CD4-positive, alpha-beta memory T cell (primary cell): ENCODE data around the gene SELE. TPM values are rescaled to one million over a fixed set of nuclear protein-coding genes. Genes with fewer than 3 reads are reported as not detected.

Source experiments
- CTCF ChIA-PET: fragments of 350-600 bp; sonication (Branson Sonifier 250); formaldehyde crosslinking; loops from one replicate; lab custom pipeline; 2021; ENCODE audit warnings: inconsistent platforms; ENCODE audit not compliant: partially characterized antibody; lab: Charles Lee
- POLR2A ChIA-PET: fragments of 350-600 bp; sonication (Branson Sonifier 250); formaldehyde crosslinking; loops from one replicate; lab custom pipeline; 2021; ENCODE audit not compliant: partially characterized antibody; lab: Charles Lee
- DNase-seq, 5 donors: peaks; one replicate each; pipeline versions ENCODE4 v3.0.0 to v3.0.0-alpha.2; 2020 to 2022; ENCODE audit warnings: mixed read lengths in 1 of 5
- H3K27ac ChIP-seq: one replicate; pipeline ENCODE4 v1.7.0; 2013; ENCODE audit warnings: low read depth, low read length
- H3K27me3 ChIP-seq: 2 replicates; pipeline ENCODE4 v1.7.0; 2013; ENCODE audit warnings: mild to moderate bottlenecking, low read length, moderate library complexity; ENCODE audit not compliant: insufficient read depth
- H3K36me3 ChIP-seq: 2 replicates; pipeline ENCODE4 v1.7.0; 2013; ENCODE audit warnings: mild to moderate bottlenecking, low read length, moderate library complexity; ENCODE audit not compliant: insufficient read depth
- H3K4me1 ChIP-seq: 2 replicates; pipeline ENCODE4 v1.7.0; 2013; ENCODE audit warnings: mild to moderate bottlenecking, low read length, moderate library complexity; ENCODE audit not compliant: insufficient read depth
- H3K4me3 ChIP-seq, 2 donors: one replicate each; pipeline ENCODE4 v1.7.0; 2013; ENCODE audit warnings: low read length in 2 of 2, mild to moderate bottlenecking in 1 of 2
- H3K9me3 ChIP-seq, 2 donors: one replicate each; pipeline ENCODE4 v1.7.0; 2013; ENCODE audit warnings: low read length in 2 of 2, control low read depth in 1 of 2; ENCODE audit not compliant: control insufficient read depth in 1 of 2
- H3K27ac Mint-ChIP-seq, 7 donors: one replicate each; pipeline ENCODE4 v1.8.0; 2020 to 2021; ENCODE audit warnings: mixed read lengths in 7 of 7, mild to moderate bottlenecking in 6 of 7, inconsistent platforms in 3 of 7, moderate library complexity in 3 of 7
- H3K27me3 Mint-ChIP-seq, 2 donors: one replicate each; pipeline ENCODE4 v1.8.0; 2020 to 2021; ENCODE audit warnings: mixed read lengths in 2 of 2
- H3K36me3 Mint-ChIP-seq, 2 donors: one replicate each; pipeline ENCODE4 v1.8.0; 2020 to 2021; ENCODE audit warnings: mixed read lengths in 2 of 2, inconsistent platforms in 1 of 2, mild to moderate bottlenecking in 1 of 2
- H3K4me1 Mint-ChIP-seq, 4 donors: one replicate each; pipeline ENCODE4 v1.8.0; 2020 to 2021; ENCODE audit warnings: mixed read lengths in 4 of 4, mild to moderate bottlenecking in 1 of 4
- H3K4me3 Mint-ChIP-seq, 8 donors: one replicate each; pipeline ENCODE4 v1.8.0; 2020 to 2021; ENCODE audit warnings: mixed read lengths in 8 of 8, mild to moderate bottlenecking in 7 of 8, moderate library complexity in 6 of 8, inconsistent platforms in 3 of 8
- H3K9me3 Mint-ChIP-seq, 8 donors: one replicate each; pipeline ENCODE4 v1.8.0; 2020 to 2021; ENCODE audit warnings: mixed read lengths in 8 of 8, mild to moderate bottlenecking in 5 of 8, inconsistent platforms in 3 of 8, moderate library complexity in 1 of 8
- intact Hi-C: fragments of 100-400 bp; cut with micrococcal nuclease; formaldehyde crosslinking; loops from one replicate; pipeline ENCODE4 v1.15.1; 2023
- polyA plus RNA-seq, 2 donors: library from polyadenylated mRNA; unstranded; fragments of 300-500 nt; fragmentation: Illumina TruSeq; gene quantifications; one replicate each; pipeline ENCODE4 v1.2.3, GENCODE V29; 2021
- total RNA-seq, 2 experiments: library from RNA; stranded (reverse); gene quantifications; one replicate each; pipeline ENCODE4 v1.2.3, GENCODE V29; 2021

Gene SELE, protein sequence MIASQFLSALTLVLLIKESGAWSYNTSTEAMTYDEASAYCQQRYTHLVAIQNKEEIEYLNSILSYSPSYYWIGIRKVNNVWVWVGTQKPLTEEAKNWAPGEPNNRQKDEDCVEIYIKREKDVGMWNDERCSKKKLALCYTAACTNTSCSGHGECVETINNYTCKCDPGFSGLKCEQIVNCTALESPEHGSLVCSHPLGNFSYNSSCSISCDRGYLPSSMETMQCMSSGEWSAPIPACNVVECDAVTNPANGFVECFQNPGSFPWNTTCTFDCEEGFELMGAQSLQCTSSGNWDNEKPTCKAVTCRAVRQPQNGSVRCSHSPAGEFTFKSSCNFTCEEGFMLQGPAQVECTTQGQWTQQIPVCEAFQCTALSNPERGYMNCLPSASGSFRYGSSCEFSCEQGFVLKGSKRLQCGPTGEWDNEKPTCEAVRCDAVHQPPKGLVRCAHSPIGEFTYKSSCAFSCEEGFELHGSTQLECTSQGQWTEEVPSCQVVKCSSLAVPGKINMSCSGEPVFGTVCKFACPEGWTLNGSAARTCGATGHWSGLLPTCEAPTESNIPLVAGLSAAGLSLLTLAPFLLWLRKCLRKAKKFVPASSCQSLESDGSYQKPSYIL
- total RNA-seq = not detected
- not detected for polyA plus RNA-seq

DNA sequence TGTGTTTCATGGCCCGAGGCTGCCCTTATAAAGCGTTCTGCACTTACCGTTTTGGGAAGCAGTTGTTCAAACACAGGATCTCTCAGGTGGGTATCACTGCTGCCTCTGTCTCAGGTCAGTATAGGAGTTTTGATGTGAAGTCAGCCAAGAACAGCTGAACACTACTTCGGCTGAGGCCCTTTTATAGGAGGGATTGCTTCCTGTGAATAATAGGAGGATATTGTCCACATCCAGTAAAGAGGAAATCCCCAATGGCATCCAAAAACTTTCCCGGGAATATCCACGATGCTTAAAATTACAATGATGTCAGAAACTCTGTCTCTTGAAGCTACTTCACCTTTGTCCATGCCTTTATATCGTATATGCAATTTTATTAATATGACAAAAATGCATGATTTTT is at the start of gene SELE:
SELE (minus strand) TSS at position 156 of the 400 bp plus-strand sequence. CDS start 467 bp downstream, outside the sequence.
- Mint-ChIP-seq H3K36me3 (no peaks in the 10 kb centered on the region), H3K27me3 (peaks cover 18% of the 10 kb centered on the region in 2 donors), H3K4me1 (no peaks in the 10 kb centered on the region), H3K27ac (no peak within 1 kb of the TSS), H3K4me3 (no peak within 1 kb of the TSS), H3K9me3 (no peaks in the 10 kb centered on the region)
- CTCF ChIA-PET = no interaction called here
- Histone ChIP-seq H3K36me3 (no peaks in the 10 kb centered on the region), H3K27ac (no peak within 1 kb of the TSS), H3K27me3 (no peaks in the 10 kb centered on the region), H3K4me3 (no peak within 1 kb of the TSS), H3K4me1 (no peaks in the 10 kb centered on the region), H3K9me3 (no peaks in the 10 kb centered on the region)
- DNase-seq = no peak
- POLR2A ChIA-PET = no interaction called here
- intact Hi-C loops = no loop called here

- Histone ChIP-seq H3K4me3 (no peak overlapping the region), H3K36me3 (no peaks in the 10 kb centered on the region), H3K9me3 (no peaks in the 10 kb centered on the region), H3K4me1 (no peaks in the 10 kb centered on the region), H3K27ac (no peak overlapping the region), H3K27me3 (no peaks in the 10 kb centered on the region)
- Mint-ChIP-seq H3K9me3 (peaks cover 0 to 3% (median 0%) of the 10 kb centered on the region in 8 donors), H3K4me3 (no peak overlapping the region), H3K27ac (no peak overlapping the region), H3K27me3 (peaks cover 13 to 14% of the 10 kb centered on the region in 2 donors), H3K36me3 (no peaks in the 10 kb centered on the region), H3K4me1 (no peaks in the 10 kb centered on the region)
- CTCF ChIA-PET = no interaction called here
- POLR2A ChIA-PET = interaction anchor here (0.8 kb wide), 1 partner anchor 12 kb away, joined by 4 read pairs; the partner anchor contains the start of gene METTL18
- DNase-seq = no peak
- intact Hi-C loops = no loop called here
Observed at GRCh38 chr1:169782596-169782995, 48.7 kb upstream of the SELE start.

DNA sequence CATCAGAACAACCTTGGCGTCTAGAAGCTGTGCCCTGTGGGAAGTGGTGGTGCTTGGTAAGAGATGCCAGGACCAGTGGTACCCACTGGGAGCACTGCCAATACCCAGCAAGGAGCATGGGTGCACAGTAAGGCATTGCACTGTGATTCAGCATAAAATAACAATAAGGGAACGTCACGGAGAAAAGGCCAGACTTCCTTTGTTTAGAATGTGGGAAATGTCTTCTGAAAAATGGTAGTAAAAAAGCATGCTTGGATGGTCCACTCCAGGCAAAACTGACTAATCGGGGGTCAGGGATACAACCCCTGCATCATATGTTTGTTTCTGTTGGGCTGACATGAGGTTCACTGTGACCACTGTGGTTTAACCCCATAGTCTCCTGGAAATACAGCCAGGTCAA is 46.1 kb upstream of the SELE start:
- DNase-seq = no peak
- Histone ChIP-seq H3K27me3 (no peaks in the 10 kb centered on the region), H3K36me3 (no peaks in the 10 kb centered on the region), H3K27ac (no peak overlapping the region), H3K9me3 (no peaks in the 10 kb centered on the region), H3K4me3 (no peak overlapping the region), H3K4me1 (no peaks in the 10 kb centered on the region)
- Mint-ChIP-seq H3K4me1 (no peaks in the 10 kb centered on the region), H3K9me3 (peaks cover 0 to 3% (median 0%) of the 10 kb centered on the region in 8 donors), H3K27me3 (peaks cover 10 to 12% of the 10 kb centered on the region in 2 donors), H3K4me3 (no peak overlapping the region), H3K27ac (no peak overlapping the region), H3K36me3 (no peaks in the 10 kb centered on the region)
- intact Hi-C loops = no loop called here
- ChIA-PET CTCF (no interaction called here), POLR2A (no interaction called here)

- Histone ChIP-seq H3K27ac (no peak overlapping the region), H3K4me3 (no peak overlapping the region), H3K36me3 (no peaks in the 10 kb centered on the region), H3K27me3 (no peaks in the 10 kb centered on the region), H3K9me3 (no peaks in the 10 kb centered on the region), H3K4me1 (no peaks in the 10 kb centered on the region)
- peaks cover 6 to 7% of the 10 kb centered on the region in 2 donors for H3K27me3 Mint-ChIP-seq
- H3K9me3 Mint-ChIP-seq = peaks cover 0 to 3% (median 0%) of the 10 kb centered on the region in 8 donors
- no peak overlapping the region for H3K27ac Mint-ChIP-seq
- POLR2A ChIA-PET = no interaction called here
- H3K4me3 Mint-ChIP-seq = no peak overlapping the region
- intact Hi-C loops = no loop called here
- CTCF ChIA-PET = no interaction called here
- no peak for DNase-seq
- no peaks in the 10 kb centered on the region for H3K4me1 Mint-ChIP-seq
- no peaks in the 10 kb centered on the region for H3K36me3 Mint-ChIP-seq
Observed at GRCh38 chr1:169779150-169779549, 45.3 kb upstream of the SELE start.

DNA sequence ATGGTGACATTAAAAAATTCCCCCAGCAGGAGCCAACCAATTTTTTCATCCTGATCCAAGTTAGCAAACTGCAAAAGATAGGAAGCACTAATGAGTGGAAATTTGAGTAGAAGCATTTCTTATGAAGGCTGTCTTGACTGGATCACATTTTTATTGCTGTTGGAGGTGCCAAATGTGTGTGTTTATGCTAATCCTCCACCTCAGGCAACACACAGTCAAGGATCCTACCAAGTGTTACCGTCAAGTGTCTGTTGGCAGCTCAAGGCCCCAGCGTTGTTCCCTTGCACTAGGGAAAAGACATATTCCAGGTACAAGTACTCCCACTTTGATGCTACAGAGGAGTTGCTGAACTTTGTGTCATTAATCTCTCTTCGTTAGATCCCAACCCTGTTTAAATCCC is 42.6 kb upstream of the SELE start:
- intact Hi-C loops = no loop called here

DNA sequence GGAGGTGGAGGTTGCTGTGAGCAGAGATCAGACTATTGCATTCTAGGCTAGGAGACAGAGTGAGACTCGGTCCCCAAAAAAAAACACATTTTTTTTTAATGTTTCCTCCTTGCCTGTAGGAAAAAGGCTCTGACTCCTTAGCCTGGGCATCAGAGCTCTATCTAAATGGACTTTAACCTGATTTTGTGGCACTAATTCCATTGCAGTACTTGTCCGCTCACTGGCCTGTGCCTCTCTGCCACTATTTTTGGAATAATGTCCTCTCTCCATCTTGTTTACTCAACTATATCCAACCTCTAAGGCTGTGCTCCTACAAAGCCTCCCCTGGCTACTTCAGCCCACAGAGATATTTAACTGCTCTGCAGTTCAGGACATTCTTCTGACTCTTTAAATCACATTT is 34.3 kb upstream of the SELE start:
- ChIA-PET POLR2A (no interaction called here), CTCF (no interaction called here)
- Mint-ChIP-seq H3K9me3 (no peaks in the 10 kb centered on the region), H3K27ac (no peak overlapping the region), H3K4me1 (peaks cover 0 to 1% (median 0%) of the 10 kb centered on the region in 4 donors), H3K36me3 (no peaks in the 10 kb centered on the region), H3K27me3 (peaks cover 4% of the 10 kb centered on the region in 2 donors), H3K4me3 (no peak overlapping the region)
- H3K9me3 ChIP-seq = no peaks in the 10 kb centered on the region
- no peak for DNase-seq
- no peaks in the 10 kb centered on the region for H3K4me1 ChIP-seq
- H3K27ac ChIP-seq = no peak overlapping the region
- intact Hi-C loops = no loop called here
- no peaks in the 10 kb centered on the region for H3K36me3 ChIP-seq
- no peak overlapping the region for H3K4me3 ChIP-seq
- no peaks in the 10 kb centered on the region for H3K27me3 ChIP-seq

More for the DNA sequence above, 42.6 kb upstream of the SELE start:
- Mint-ChIP-seq H3K4me3 (no peak overlapping the region), H3K4me1 (no peaks in the 10 kb centered on the region), H3K27ac (no peak overlapping the region), H3K27me3 (no peaks in the 10 kb centered on the region), H3K36me3 (no peaks in the 10 kb centered on the region), H3K9me3 (peaks cover 0 to 3% (median 0%) of the 10 kb centered on the region in 8 donors)
- Histone ChIP-seq H3K4me3 (no peak overlapping the region), H3K27me3 (no peaks in the 10 kb centered on the region), H3K4me1 (no peaks in the 10 kb centered on the region), H3K9me3 (no peaks in the 10 kb centered on the region), H3K36me3 (no peaks in the 10 kb centered on the region), H3K27ac (no peak overlapping the region)
- ChIA-PET POLR2A (no interaction called here), CTCF (no interaction called here)
- DNase-seq = no peak

DNA sequence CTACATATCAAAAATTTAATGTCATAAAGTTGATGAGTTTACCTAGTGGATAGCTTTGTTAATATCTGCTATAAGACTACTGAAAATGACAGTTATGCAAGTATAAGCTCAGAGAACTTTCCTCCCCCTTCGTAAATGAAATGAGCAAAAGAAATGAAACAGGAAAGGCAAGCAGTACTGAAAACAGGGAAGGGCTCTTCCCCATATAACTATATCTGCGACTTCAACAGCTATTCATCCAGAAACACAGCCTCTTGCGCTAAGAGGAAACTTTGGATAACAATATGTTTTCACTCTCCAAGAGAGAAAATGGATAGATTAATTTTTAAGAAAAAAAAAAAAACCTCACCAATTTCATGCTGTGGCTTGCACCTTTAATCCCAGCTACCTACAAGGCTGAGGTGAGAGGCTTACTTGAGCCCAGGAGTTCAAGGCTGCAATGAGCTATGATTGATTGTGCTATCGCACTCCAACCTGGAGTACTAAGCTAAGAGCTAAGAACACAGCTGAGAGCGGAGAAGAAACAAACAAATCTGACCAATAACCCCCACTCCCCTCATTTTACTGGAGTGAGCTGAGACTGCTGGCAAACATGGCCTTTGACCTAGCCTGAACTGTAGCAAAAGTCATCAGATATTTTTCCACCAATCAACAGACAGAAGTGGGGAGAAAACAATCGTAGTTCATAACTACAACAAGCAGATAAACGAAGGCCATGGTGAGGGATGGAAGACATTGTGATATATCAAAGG is 31.9 kb upstream of the SELE start:
- Histone ChIP-seq H3K9me3 (no peaks in the 10 kb centered on the region), H3K4me3 (no peak overlapping the region), H3K4me1 (no peaks in the 10 kb centered on the region), H3K27me3 (no peaks in the 10 kb centered on the region), H3K27ac (no peak overlapping the region), H3K36me3 (no peaks in the 10 kb centered on the region)
- peaks cover 4 to 5% of the 10 kb centered on the region in 2 donors for H3K27me3 Mint-ChIP-seq
- ChIA-PET CTCF (no interaction called here), POLR2A (no interaction called here)
- peaks cover 0 to 1% (median 0%) of the 10 kb centered on the region in 4 donors for H3K4me1 Mint-ChIP-seq
- no peak overlapping the region for H3K4me3 Mint-ChIP-seq
- H3K36me3 Mint-ChIP-seq = no peaks in the 10 kb centered on the region
- no peak for DNase-seq
- intact Hi-C loops = no loop called here
- H3K9me3 Mint-ChIP-seq = no peaks in the 10 kb centered on the region
- H3K27ac Mint-ChIP-seq = no peak overlapping the region
